GM12874 (cell line): Measurements from ENCODE around the gene MAMDC4.

ENCODE experiments used
- TF ChIP-seq, protein P1 (sequence below): IDR thresholded peaks from 2 replicates; pipeline ENCODE4 v1.5.1; 2011; ENCODE audit warnings: low read depth, mild to moderate bottlenecking, control low read depth, low read length, moderate library complexity; ENCODE audit not compliant: insufficient read depth

The MAMDC4 gene

DNA sequence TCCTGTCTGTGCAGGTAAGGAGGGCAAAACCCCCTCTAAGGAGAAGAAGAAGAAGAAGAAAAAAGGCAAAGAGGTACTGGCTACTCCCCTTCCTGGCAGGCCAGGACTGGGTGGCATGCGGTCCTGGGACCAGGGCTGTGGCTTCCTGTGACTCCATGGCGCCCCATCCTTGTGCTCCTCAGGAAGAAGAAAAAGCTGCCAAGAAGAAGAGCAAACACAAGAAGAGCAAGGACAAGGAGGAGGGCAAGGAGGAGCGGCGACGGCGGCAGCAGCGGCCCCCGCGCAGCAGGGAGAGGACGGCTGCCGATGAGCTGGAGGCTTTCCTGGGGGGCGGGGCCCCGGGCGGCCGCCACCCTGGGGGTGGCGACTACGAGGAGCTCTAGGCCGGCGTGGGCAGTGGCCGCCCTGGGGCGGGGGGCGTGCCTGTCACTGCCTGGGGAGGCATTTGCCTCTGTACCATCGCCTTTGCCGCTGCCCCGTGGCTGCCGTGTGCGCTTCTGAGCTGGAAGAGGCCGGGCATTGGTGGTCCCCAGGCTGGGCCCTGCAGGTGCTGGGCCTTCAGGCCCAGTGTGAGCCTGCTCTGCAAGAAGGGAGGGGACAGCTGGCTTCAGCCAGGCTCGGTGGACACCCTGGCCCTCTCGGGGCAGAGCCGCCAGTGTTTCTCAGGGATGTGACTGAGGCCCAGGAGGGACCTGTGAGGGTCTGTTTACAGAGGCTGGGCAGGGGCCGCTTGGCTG lies 11.8 kb upstream of the MAMDC4 start:
- TF ChIP-seq, protein P1, sequence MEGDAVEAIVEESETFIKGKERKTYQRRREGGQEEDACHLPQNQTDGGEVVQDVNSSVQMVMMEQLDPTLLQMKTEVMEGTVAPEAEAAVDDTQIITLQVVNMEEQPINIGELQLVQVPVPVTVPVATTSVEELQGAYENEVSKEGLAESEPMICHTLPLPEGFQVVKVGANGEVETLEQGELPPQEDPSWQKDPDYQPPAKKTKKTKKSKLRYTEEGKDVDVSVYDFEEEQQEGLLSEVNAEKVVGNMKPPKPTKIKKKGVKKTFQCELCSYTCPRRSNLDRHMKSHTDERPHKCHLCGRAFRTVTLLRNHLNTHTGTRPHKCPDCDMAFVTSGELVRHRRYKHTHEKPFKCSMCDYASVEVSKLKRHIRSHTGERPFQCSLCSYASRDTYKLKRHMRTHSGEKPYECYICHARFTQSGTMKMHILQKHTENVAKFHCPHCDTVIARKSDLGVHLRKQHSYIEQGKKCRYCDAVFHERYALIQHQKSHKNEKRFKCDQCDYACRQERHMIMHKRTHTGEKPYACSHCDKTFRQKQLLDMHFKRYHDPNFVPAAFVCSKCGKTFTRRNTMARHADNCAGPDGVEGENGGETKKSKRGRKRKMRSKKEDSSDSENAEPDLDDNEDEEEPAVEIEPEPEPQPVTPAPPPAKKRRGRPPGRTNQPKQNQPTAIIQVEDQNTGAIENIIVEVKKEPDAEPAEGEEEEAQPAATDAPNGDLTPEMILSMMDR = no peak

DNA sequence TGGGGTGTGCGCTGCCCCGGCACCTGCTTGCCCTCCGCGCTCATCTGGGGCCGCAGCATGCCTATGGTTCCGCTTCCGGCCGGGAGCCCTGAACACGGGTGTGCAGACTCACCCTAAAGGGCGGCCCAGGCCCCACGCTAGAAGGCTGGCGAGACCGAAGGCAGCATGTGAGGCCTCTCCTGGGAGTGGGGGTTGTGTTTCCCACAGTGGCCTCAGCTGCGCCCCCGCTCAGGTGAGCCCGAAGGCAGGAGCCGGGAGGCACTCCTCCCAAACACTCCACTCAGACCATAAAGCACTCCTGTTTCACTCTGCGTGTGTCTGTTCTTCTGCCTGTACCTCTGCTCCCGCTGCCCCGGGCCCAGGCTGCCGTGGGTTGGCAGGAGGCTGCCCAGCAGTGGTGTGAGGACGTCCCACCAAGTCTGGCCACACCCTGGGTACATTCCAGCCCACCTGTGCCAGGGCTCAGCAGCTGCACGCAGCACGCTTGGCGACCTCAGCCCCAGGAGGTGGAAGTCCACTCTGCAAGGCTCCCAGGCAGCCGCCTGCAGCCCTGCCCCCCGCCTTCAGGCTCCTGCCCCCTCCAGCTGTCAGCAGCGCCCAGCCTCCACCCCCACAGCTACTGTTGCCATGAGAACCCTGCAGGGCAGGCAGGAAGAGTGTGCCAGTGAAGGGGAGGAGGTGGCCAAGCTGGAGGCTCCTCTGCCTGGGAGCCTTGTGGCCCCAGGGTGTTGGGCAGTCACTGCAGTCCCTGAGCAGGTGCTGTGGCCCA lies 11.1 kb upstream of the MAMDC4 start:
- TF ChIP-seq, protein P1 = no peak

DNA sequence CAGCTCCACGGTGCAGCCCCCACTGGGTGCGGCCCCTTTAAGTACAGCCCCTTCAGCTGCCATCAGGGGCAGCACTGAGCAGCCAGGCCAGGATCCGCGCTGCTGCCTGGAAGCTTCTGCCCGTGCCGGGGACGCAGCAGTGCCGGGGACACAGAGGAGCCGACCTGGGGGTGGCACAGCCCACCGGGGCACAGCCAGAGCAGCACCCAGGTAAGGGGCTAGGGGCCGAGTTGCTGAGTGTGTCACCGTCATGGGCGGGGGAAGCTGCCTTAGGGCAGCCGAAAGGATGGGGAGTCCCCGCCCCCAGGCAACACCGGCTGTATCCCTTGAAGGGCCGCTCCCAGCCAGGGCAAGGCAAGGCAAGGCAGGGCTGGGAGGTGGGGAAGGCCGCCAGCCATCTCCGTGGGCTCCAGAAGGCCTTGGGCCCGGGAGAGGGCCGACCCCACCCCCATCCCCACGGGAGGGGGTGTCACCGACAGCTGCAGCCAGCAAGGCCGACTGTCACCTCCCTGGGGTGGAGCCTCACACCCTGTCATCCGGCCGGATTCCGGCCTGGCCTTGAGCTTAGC lies 9.7 kb upstream of the MAMDC4 start, which contains the start of gene AJM1:
TSS of gene AJM1 (plus strand) at position 99 of the 569 bp plus-strand sequence. CDS start 1,937 bp downstream, outside the sequence.
- TF ChIP-seq, protein P1 = peak; percentile 93

DNA sequence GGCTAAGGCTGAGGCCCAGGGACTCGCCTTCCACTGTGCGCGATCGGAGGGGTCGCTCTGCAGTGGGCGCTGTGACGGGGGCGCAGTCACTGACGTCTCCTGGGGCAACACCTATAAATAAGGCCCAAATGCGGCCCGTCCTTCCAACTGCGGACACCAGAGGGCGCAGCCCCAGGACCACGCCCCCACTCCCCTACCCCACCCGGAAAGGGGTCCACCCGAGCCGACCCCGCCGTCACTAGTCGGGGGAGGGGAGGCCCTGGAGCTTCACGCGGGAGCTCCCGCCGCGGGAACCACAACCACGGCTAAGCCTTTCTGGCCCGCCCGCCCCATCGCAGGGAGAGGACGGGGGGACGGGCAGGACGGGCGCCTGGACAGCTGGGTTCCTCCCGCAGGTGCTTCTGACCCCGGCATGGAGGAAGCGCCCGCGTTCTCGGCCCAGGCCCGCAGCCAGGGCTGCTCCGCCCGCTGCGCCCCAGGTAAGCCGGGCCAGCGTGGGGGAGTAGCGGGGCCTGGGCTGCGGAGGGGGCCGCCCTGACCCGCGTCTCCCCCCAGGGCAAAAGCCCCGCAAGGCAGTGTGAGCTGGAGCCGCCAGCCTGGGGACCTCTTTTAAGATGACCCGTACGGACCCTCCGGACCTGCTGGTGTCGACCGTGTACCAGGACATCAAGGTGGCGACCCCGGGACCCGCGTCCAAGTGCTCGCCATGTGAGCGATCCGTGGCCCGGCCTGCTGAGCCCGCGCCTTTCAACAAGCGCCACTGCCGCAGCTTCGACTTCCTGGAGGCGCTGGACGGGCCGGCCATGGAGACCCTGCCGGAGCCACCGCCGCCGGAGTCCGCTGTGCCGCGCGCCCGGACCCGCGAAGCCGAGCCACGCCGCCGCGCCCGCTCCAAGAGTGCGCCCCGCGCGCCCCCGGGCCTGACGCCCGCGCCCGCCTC lies 8.1 kb upstream of the MAMDC4 start:
- TF ChIP-seq, protein P1 = peak; percentile 61

DNA sequence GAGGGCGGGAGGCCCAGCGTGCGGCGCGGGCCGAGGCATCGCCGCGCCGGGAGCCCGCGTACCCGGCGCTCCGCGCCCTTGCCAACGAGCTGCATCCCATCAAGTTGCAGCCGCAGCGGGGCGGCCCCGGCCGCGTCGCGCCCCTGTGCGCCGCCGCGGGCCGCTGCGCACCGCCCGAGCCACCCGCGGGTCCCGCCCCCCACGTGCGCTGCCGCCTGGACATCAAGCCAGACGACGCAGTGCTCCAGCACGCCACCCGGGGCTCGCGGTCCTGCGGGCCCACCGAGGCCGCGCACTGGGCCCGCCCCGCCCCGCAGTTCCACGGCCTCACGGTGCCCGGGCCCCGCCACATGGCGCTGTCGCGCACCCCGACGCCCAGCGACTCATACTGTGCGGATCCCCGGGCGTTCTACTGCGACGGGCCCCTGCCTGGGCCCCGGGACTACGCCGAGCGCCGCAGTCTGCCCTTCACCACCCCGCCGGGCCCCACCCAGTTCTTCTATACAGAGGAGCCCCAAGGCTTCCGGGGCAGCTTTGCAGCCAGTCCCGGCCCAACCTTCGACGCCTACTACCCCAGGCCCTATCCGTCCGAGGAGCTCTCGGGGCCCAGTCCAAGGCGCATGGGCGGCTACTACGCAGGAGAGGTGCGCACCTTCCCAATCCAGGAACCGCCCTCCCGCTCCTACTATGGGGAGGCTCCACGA lies 7.2 kb upstream of the MAMDC4 start:
- TF ChIP-seq, protein P1 = no peak

DNA sequence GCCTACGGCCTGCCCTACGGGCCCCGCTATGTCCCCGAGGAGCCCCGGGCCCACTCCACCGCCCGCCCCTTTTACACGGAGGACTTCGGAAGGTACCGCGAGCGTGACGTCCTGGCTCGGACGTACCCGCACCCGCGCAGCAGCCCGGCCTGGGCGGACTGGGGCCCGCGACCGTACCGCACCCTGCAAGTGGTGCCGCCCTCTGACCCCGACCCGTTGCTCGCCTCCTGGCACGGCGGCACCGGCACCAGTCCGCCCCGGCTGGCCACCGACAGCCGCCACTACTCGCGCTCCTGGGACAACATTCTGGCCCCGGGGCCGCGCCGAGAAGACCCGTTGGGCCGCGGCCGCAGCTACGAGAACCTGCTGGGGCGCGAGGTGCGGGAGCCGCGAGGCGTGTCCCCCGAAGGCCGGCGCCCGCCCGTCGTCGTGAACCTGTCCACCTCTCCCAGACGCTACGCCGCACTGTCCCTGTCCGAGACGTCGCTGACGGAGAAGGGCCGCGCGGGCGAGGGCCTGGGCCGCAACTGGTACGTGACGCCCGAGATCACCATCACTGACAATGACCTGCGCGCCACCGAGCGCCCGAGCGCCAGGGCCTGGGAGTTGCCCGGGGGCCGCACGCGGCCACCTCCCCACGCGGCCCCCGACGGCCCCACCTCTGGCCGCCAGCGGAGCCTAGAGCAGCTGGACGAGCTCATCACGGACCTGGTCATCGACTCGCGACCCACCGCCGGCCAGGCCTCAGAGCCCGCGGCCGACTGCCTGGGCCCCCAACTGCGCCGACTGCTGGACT lies 6.5 kb upstream of the MAMDC4 start:
- TF ChIP-seq, protein P1 = no peak
